Spleen (tissue), 7 donors: Measurements from ENCODE around the gene RNASET2.

Source experiments
- CTCF ChIP-seq, 11 experiments: fragments of 200-600 bp in 7 of 11; fragments of 450-650 bp in 4 of 11; sonication (generic) in 4 of 11; IDR thresholded peaks in 8 of 11; conservative IDR thresholded peaks in 3 of 11; 1 replicate in 7 of 11; 2 replicates in 4 of 11; pipeline versions ENCODE4 v1.4.0 to v1.8.0; 2016 to 2021; ENCODE audit warnings: antibody characterized with exemption in 11 of 11, inconsistent platforms in 4 of 11, mild to moderate bottlenecking in 1 of 11
- POLR2A ChIP-seq, 3 donors: fragments of 450-650 bp; IDR thresholded peaks; one replicate each; pipeline ENCODE4 v1.5.1; 2017; ENCODE audit warnings: antibody characterized with exemption in 3 of 3, mild to moderate bottlenecking in 1 of 3
- donor health status: DM: no; HTN: no; CAD: no; lungs with moderate emphysema.
- donor health status: DM: no; HTN: no; CAD: no.
- donor health status: DM: no; HTN: no; CAD: no.

DNA sequence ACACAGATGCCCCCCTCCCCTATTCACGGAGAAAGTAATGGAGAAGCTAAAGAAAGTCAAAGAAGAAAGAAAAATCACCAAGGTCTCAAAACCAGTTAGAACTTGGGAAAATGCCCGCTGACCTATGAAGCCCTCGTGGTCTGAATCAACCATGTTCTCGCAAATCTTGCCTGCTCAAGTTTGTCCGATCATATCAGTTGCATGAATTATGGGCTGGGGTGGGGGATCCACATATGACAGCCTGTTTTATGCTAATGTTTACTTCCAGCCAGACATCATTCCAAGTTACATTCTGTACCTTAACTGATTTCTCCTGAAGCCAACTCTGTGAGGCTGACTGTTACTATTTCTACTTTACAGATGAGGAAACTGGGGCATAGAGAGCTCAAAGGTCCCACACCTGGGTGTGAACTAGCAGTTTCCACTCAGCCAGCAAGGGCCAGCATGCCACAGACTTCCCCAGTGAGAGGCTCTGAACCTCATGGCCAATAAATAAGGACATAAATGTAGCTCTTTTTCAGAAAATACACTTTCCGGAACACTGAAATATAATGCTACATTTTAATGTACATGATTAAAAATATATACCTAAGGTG, 2.1 kb downstream of the RNASET2 start:
- no peak for TF ChIP-seq CTCF (IDR thresholded peaks at IDR 0.05 in 8 of 11, conservative IDR thresholded peaks at IDR 0.05 in 3 of 11)
- TF ChIP-seq POLR2A (IDR thresholded peaks at IDR 0.05), result no peak
